ENCODE results near the gene PQBP1. TPM values are rescaled to one million over a fixed set of nuclear protein-coding genes. Genes with fewer than 3 reads are reported as not detected.

PQBP1 gene
- polyA plus RNA-seq, 2 of the 4 experiments (the other 2 are of a cell fraction), result 125 to 158 TPM

- ATAC-seq, result peak; percentile 57 to 78
- peak overlapping the region; percentile 92 to 95; a peak in 4 of 6 replicates for H3K27ac ChIP-seq
- TF ChIP-seq, protein P1, sequence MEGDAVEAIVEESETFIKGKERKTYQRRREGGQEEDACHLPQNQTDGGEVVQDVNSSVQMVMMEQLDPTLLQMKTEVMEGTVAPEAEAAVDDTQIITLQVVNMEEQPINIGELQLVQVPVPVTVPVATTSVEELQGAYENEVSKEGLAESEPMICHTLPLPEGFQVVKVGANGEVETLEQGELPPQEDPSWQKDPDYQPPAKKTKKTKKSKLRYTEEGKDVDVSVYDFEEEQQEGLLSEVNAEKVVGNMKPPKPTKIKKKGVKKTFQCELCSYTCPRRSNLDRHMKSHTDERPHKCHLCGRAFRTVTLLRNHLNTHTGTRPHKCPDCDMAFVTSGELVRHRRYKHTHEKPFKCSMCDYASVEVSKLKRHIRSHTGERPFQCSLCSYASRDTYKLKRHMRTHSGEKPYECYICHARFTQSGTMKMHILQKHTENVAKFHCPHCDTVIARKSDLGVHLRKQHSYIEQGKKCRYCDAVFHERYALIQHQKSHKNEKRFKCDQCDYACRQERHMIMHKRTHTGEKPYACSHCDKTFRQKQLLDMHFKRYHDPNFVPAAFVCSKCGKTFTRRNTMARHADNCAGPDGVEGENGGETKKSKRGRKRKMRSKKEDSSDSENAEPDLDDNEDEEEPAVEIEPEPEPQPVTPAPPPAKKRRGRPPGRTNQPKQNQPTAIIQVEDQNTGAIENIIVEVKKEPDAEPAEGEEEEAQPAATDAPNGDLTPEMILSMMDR (IDR thresholded peaks at IDR 0.05), result peak; percentile 92
- TF ChIP-seq ZFP36 (IDR thresholded peaks at IDR 0.05; ENCODE audit: borderline replicate concordance, partially characterized antibody), result no peak
- TF ChIP-seq RAD21 (conservative IDR thresholded peaks at IDR 0.05 in 1 of 2, IDR thresholded peaks at IDR 0.05 in 1 of 2), result peak; percentile 54 to 63; a peak in 4 of 5 replicates
- TF ChIP-seq RCOR1 (IDR thresholded peaks at IDR 0.05; ENCODE audit: low read depth, low read length), result no peak
- peak; percentile 21 for TF ChIP-seq MAFK (IDR thresholded peaks at IDR 0.05; ENCODE audit: partially characterized antibody)
- TF ChIP-seq, protein P2, sequence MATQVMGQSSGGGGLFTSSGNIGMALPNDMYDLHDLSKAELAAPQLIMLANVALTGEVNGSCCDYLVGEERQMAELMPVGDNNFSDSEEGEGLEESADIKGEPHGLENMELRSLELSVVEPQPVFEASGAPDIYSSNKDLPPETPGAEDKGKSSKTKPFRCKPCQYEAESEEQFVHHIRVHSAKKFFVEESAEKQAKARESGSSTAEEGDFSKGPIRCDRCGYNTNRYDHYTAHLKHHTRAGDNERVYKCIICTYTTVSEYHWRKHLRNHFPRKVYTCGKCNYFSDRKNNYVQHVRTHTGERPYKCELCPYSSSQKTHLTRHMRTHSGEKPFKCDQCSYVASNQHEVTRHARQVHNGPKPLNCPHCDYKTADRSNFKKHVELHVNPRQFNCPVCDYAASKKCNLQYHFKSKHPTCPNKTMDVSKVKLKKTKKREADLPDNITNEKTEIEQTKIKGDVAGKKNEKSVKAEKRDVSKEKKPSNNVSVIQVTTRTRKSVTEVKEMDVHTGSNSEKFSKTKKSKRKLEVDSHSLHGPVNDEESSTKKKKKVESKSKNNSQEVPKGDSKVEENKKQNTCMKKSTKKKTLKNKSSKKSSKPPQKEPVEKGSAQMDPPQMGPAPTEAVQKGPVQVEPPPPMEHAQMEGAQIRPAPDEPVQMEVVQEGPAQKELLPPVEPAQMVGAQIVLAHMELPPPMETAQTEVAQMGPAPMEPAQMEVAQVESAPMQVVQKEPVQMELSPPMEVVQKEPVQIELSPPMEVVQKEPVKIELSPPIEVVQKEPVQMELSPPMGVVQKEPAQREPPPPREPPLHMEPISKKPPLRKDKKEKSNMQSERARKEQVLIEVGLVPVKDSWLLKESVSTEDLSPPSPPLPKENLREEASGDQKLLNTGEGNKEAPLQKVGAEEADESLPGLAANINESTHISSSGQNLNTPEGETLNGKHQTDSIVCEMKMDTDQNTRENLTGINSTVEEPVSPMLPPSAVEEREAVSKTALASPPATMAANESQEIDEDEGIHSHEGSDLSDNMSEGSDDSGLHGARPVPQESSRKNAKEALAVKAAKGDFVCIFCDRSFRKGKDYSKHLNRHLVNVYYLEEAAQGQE (IDR thresholded peaks at IDR 0.05), result no peak
- TF ChIP-seq EHF (CRISPR knock-in tag; IDR thresholded peaks at IDR 0.05), result no peak
- TF ChIP-seq SMC3 (IDR thresholded peaks at IDR 0.05), result peak; percentile 73
- TF ChIP-seq, protein P3, sequence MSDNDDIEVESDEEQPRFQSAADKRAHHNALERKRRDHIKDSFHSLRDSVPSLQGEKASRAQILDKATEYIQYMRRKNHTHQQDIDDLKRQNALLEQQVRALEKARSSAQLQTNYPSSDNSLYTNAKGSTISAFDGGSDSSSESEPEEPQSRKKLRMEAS (IDR thresholded peaks at IDR 0.05), result peak; percentile 26; the same call in 1 of the 2 replicates
- TF ChIP-seq FOSB (CRISPR knock-in tag; IDR thresholded peaks at IDR 0.05), result no peak
- TF ChIP-seq RFX5 (IDR thresholded peaks at IDR 0.05), result peak; percentile 75
- peak overlapping the region; percentile 99 for H3K4me2 ChIP-seq
- POLR2A ChIA-PET, result no interaction called here
- FAIRE-seq, result peak; percentile 93
- CTCF ChIA-PET, result interaction anchor here (0.6 to 2.2 kb wide), 4 partner anchors 18 to 219 kb away, joined by 3 to 14 read pairs (median 3); no protein-coding TSS in a partner anchor
- DNase-seq (ENCODE audit: low read depth in 1 of 2, low spot score in 1 of 2), result peak; percentile 79 to 92
- no peaks in the 10 kb centered on the region for H3K9me3 ChIP-seq
- peak overlapping the region; percentile 87 for H3K4me3 ChIP-seq
- WGBS (ENCODE audit: missing lambda C conversion rate), result 40% methylated on average over 17 of the region's 27 CpGs
- peaks cover 18% of the 10 kb centered on the region for H3K4me1 ChIP-seq
These were observed 19.6 kb downstream of the PQBP1 start for GRCh38 chrX:48917139-48918001.

DNA sequence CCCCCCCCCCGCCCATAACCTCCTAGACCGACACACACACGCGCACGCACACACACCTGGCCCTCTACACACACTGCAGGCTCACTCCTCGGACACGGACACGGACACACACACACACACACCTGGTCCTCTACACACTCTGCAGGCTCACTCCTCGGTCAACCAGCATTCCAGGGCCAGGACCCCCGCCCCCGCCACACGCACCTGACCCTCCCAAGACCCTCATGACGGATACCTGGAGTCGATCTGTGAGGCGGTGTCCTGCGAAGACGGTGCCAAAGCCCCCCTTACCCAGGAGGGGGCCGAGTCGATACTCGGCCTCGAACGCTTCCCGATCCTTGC is 20.5 kb downstream of the PQBP1 start:
- DNase-seq (ENCODE audit: low read depth in 1 of 2, low spot score in 1 of 2) (no peak), FAIRE-seq (no peak), ATAC-seq (peak in 1 of 2 experiments; percentile 19; a peak in 5 of 6 replicates)
- WGBS (ENCODE audit: missing lambda C conversion rate), result no CpG with 5 or more reads among the region's 23 CpGs
- ChIA-PET CTCF (no interaction called here), POLR2A (no interaction called here)
- peaks cover 13% of the 10 kb centered on the region for H3K4me1 ChIP-seq
- peak overlapping the region; percentile 87 for H3K4me3 ChIP-seq
- H3K4me2 ChIP-seq, result peak overlapping the region; percentile 99
- peak overlapping the region; percentile 92 to 95 for H3K27ac ChIP-seq
- no peaks in the 10 kb centered on the region for H3K9me3 ChIP-seq
- TF ChIP-seq RFX5 (IDR thresholded peaks at IDR 0.05), result no peak
- TF ChIP-seq KDM5A (IDR thresholded peaks at IDR 0.05), result no peak
- TF ChIP-seq JUN (IDR thresholded peaks at IDR 0.05), result no peak
- TF ChIP-seq JUNB (IDR thresholded peaks at IDR 0.05), result no peak
- TF ChIP-seq, protein P2 (IDR thresholded peaks at IDR 0.05), result no peak
- TF ChIP-seq NPAS2 (CRISPR knock-in tag; IDR thresholded peaks at IDR 0.05; ENCODE audit: borderline replicate concordance), result no peak
- no peak for TF ChIP-seq KDM1A (IDR thresholded peaks at IDR 0.05; ENCODE audit: low read depth)
- no peak for TF ChIP-seq ZC3H11A (IDR thresholded peaks at IDR 0.05)
- no peak for TF ChIP-seq GATA3 (IDR thresholded peaks at IDR 0.05; ENCODE audit: borderline replicate concordance)
- TF ChIP-seq, protein P1 (IDR thresholded peaks at IDR 0.05), result no peak
- TF ChIP-seq POLR2A (IDR thresholded peaks at IDR 0.05; ENCODE audit: low read length), result no peak
- no peak for TF ChIP-seq BHLHE40 (IDR thresholded peaks at IDR 0.05; ENCODE audit: low read depth, low read length)
- TF ChIP-seq CHD2 (IDR thresholded peaks at IDR 0.05; ENCODE audit: low read length, partially characterized antibody), result no peak
- no peak for TF ChIP-seq EHMT2 (IDR thresholded peaks at IDR 0.05; ENCODE audit: low read depth)
- no peak for TF ChIP-seq ELK1 (IDR thresholded peaks at IDR 0.05; ENCODE audit: low read depth, low read length)
